CD4-positive, alpha-beta memory T cell (primary cell): ENCODE results near the gene SIAH3. TPM values are rescaled to one million over a fixed set of nuclear protein-coding genes. Genes with fewer than 3 reads are reported as not detected.

Experiments used
- CTCF ChIA-PET: fragments of 350-600 bp; sonication (Branson Sonifier 250); formaldehyde crosslinking; loops from one replicate; lab custom pipeline; 2021; ENCODE audit warnings: inconsistent platforms; ENCODE audit not compliant: partially characterized antibody; lab: Charles Lee
- POLR2A ChIA-PET: fragments of 350-600 bp; sonication (Branson Sonifier 250); formaldehyde crosslinking; loops from one replicate; lab custom pipeline; 2021; ENCODE audit not compliant: partially characterized antibody; lab: Charles Lee
- DNase-seq, 5 donors: peaks; one replicate each; pipeline versions ENCODE4 v3.0.0 to v3.0.0-alpha.2; 2020 to 2022; ENCODE audit warnings: mixed read lengths in 1 of 5
- H3K27ac ChIP-seq: one replicate; pipeline ENCODE4 v1.7.0; 2013; ENCODE audit warnings: low read depth, low read length
- H3K27me3 ChIP-seq: 2 replicates; pipeline ENCODE4 v1.7.0; 2013; ENCODE audit warnings: mild to moderate bottlenecking, low read length, moderate library complexity; ENCODE audit not compliant: insufficient read depth
- H3K36me3 ChIP-seq: 2 replicates; pipeline ENCODE4 v1.7.0; 2013; ENCODE audit warnings: mild to moderate bottlenecking, low read length, moderate library complexity; ENCODE audit not compliant: insufficient read depth
- H3K4me1 ChIP-seq: 2 replicates; pipeline ENCODE4 v1.7.0; 2013; ENCODE audit warnings: mild to moderate bottlenecking, low read length, moderate library complexity; ENCODE audit not compliant: insufficient read depth
- H3K4me3 ChIP-seq, 2 donors: one replicate each; pipeline ENCODE4 v1.7.0; 2013; ENCODE audit warnings: low read length in 2 of 2, mild to moderate bottlenecking in 1 of 2
- H3K9me3 ChIP-seq, 2 donors: one replicate each; pipeline ENCODE4 v1.7.0; 2013; ENCODE audit warnings: low read length in 2 of 2, control low read depth in 1 of 2; ENCODE audit not compliant: control insufficient read depth in 1 of 2
- H3K27ac Mint-ChIP-seq, 7 donors: one replicate each; pipeline ENCODE4 v1.8.0; 2020 to 2021; ENCODE audit warnings: mixed read lengths in 7 of 7, mild to moderate bottlenecking in 6 of 7, inconsistent platforms in 3 of 7, moderate library complexity in 3 of 7
- H3K27me3 Mint-ChIP-seq, 2 donors: one replicate each; pipeline ENCODE4 v1.8.0; 2020 to 2021; ENCODE audit warnings: mixed read lengths in 2 of 2
- H3K36me3 Mint-ChIP-seq, 2 donors: one replicate each; pipeline ENCODE4 v1.8.0; 2020 to 2021; ENCODE audit warnings: mixed read lengths in 2 of 2, inconsistent platforms in 1 of 2, mild to moderate bottlenecking in 1 of 2
- H3K4me1 Mint-ChIP-seq, 4 donors: one replicate each; pipeline ENCODE4 v1.8.0; 2020 to 2021; ENCODE audit warnings: mixed read lengths in 4 of 4, mild to moderate bottlenecking in 1 of 4
- H3K4me3 Mint-ChIP-seq, 8 donors: one replicate each; pipeline ENCODE4 v1.8.0; 2020 to 2021; ENCODE audit warnings: mixed read lengths in 8 of 8, mild to moderate bottlenecking in 7 of 8, moderate library complexity in 6 of 8, inconsistent platforms in 3 of 8
- H3K9me3 Mint-ChIP-seq, 8 donors: one replicate each; pipeline ENCODE4 v1.8.0; 2020 to 2021; ENCODE audit warnings: mixed read lengths in 8 of 8, mild to moderate bottlenecking in 5 of 8, inconsistent platforms in 3 of 8, moderate library complexity in 1 of 8
- intact Hi-C: fragments of 100-400 bp; cut with micrococcal nuclease; formaldehyde crosslinking; loops from one replicate; pipeline ENCODE4 v1.15.1; 2023
- polyA plus RNA-seq, 2 donors: library from polyadenylated mRNA; unstranded; fragments of 300-500 nt; fragmentation: Illumina TruSeq; gene quantifications; one replicate each; pipeline ENCODE4 v1.2.3, GENCODE V29; 2021
- total RNA-seq, 2 experiments: library from RNA; stranded (reverse); gene quantifications; one replicate each; pipeline ENCODE4 v1.2.3, GENCODE V29; 2021

Gene SIAH3
- total and polyA plus RNA-seq, 4 experiments from 2014 or later = 0.13 to 1.9 (median 1.5) TPM; not detected in 1

GRCh38 chr13:45849408-45849807 lies 2.1 kb downstream of the SIAH3 start:
- peak overlapping the region in 2 of 7 donors; percentile 11 to 45 for H3K27ac Mint-ChIP-seq
- Histone ChIP-seq H3K4me3 (no peak overlapping the region), H3K36me3 (no peaks in the 10 kb centered on the region), H3K9me3 (no peaks in the 10 kb centered on the region), H3K4me1 (peaks cover 49% of the 10 kb centered on the region), H3K27me3 (peaks cover 10% of the 10 kb centered on the region), H3K27ac (no peak overlapping the region)
- intact Hi-C loops = no loop called here
- peaks cover 0 to 7% (median 6%) of the 10 kb centered on the region in 8 donors for H3K9me3 Mint-ChIP-seq
- H3K27me3 Mint-ChIP-seq = peaks cover 0 to 21% of the 10 kb centered on the region in 2 donors
- no peaks in the 10 kb centered on the region for H3K36me3 Mint-ChIP-seq
- ChIA-PET CTCF (interaction anchor here (0.6 to 2.3 kb wide), 3 partner anchors 9 to 57 kb away, joined by 3 to 6 read pairs (median 4); no protein-coding TSS in a partner anchor), POLR2A (interaction anchor here (0.6 kb wide), 1 partner anchor 518 kb away, joined by 3 read pairs; no protein-coding TSS in a partner anchor)
- no peak for DNase-seq
- peaks cover 36 to 60% (median 49%) of the 10 kb centered on the region in 4 donors for H3K4me1 Mint-ChIP-seq
- peak overlapping the region in 7 of 8 donors; percentile 3 to 94 (median 46) for H3K4me3 Mint-ChIP-seq

GRCh38 chr13:45847554-45848224 lies 3.9 kb downstream of the SIAH3 start:
- Histone ChIP-seq H3K9me3 (no peaks in the 10 kb centered on the region), H3K27me3 (peaks cover 10% of the 10 kb centered on the region), H3K4me3 (no peak overlapping the region), H3K27ac (no peak overlapping the region), H3K36me3 (no peaks in the 10 kb centered on the region), H3K4me1 (peaks cover 49% of the 10 kb centered on the region)
- Mint-ChIP-seq H3K4me1 (peaks cover 36 to 60% (median 49%) of the 10 kb centered on the region in 4 donors), H3K9me3 (no peaks in the 10 kb centered on the region), H3K27ac (peak overlapping the region; percentile 34 to 90 (median 69)), H3K27me3 (peaks cover 0 to 15% of the 10 kb centered on the region in 2 donors), H3K36me3 (no peaks in the 10 kb centered on the region), H3K4me3 (peak overlapping the region; percentile 46 to 88 (median 77))
- intact Hi-C loops = no loop called here
- DNase-seq = peak; percentile 62 to 75 (median 67)
- ChIA-PET CTCF (interaction anchor here (0.9 to 2.3 kb wide), 4 partner anchors 9 to 224 kb away, joined by 3 to 6 read pairs (median 4); no protein-coding TSS in a partner anchor), POLR2A (interaction anchor here (0.7 to 2.7 kb wide), 6 partner anchors 8 to 325 kb away, joined by 3 to 9 read pairs (median 4); no protein-coding TSS in a partner anchor)

GRCh38 chr13:45846681-45847080 lies 4.9 kb downstream of the SIAH3 start:
- H3K36me3 ChIP-seq = no peaks in the 10 kb centered on the region
- intact Hi-C loops = no loop called here
- H3K27me3 ChIP-seq = peaks cover 10% of the 10 kb centered on the region
- no peak overlapping the region for H3K4me3 ChIP-seq
- Mint-ChIP-seq H3K9me3 (no peaks in the 10 kb centered on the region), H3K36me3 (no peaks in the 10 kb centered on the region), H3K4me3 (no peak overlapping the region), H3K4me1 (peaks cover 35 to 58% (median 48%) of the 10 kb centered on the region in 4 donors), H3K27ac (peak overlapping the region in 1 of 7 donors; percentile 48), H3K27me3 (peaks cover 0 to 12% of the 10 kb centered on the region in 2 donors)
- H3K27ac ChIP-seq = no peak overlapping the region
- H3K4me1 ChIP-seq = peaks cover 49% of the 10 kb centered on the region
- DNase-seq = no peak
- no peaks in the 10 kb centered on the region for H3K9me3 ChIP-seq
- CTCF ChIA-PET = interaction anchor here (0.9 to 1.8 kb wide), 2 partner anchors 10 to 223 kb away, joined by 4 to 5 read pairs; no protein-coding TSS in a partner anchor
- POLR2A ChIA-PET = interaction anchor here (0.7 to 2.7 kb wide), 4 partner anchors 9 to 326 kb away, joined by 3 to 9 read pairs (median 4); no protein-coding TSS in a partner anchor

GRCh38 chr13:45838171-45838745 lies 13.3 kb downstream of the SIAH3 start:
- ChIA-PET POLR2A (no interaction called here), CTCF (no interaction called here)
- intact Hi-C loops = no loop called here
- Mint-ChIP-seq H3K27ac (no peak overlapping the region), H3K4me3 (no peak overlapping the region), H3K27me3 (no peaks in the 10 kb centered on the region), H3K4me1 (no peaks in the 10 kb centered on the region), H3K9me3 (no peaks in the 10 kb centered on the region), H3K36me3 (no peaks in the 10 kb centered on the region)
- DNase-seq = no peak
- no peak overlapping the region for H3K4me3 ChIP-seq
- H3K36me3 ChIP-seq = no peaks in the 10 kb centered on the region
- H3K27me3 ChIP-seq = no peaks in the 10 kb centered on the region
- H3K9me3 ChIP-seq = no peaks in the 10 kb centered on the region
- H3K4me1 ChIP-seq = no peaks in the 10 kb centered on the region
- no peak overlapping the region for H3K27ac ChIP-seq

- H3K9me3 ChIP-seq = no peaks in the 10 kb centered on the region
- no peaks in the 10 kb centered on the region for H3K27me3 ChIP-seq
- H3K4me3 Mint-ChIP-seq = no peak overlapping the region
- no peaks in the 10 kb centered on the region for H3K36me3 Mint-ChIP-seq
- no peaks in the 10 kb centered on the region for H3K4me1 ChIP-seq
- H3K36me3 ChIP-seq = no peaks in the 10 kb centered on the region
- no peak for DNase-seq
- no peak overlapping the region for H3K4me3 ChIP-seq
- ChIA-PET POLR2A (interaction anchor here (0.5 kb wide), 1 partner anchor 9 kb away, joined by 3 read pairs; no protein-coding TSS in a partner anchor), CTCF (no interaction called here)
- no peaks in the 10 kb centered on the region for H3K4me1 Mint-ChIP-seq
- H3K9me3 Mint-ChIP-seq = no peaks in the 10 kb centered on the region
- intact Hi-C loops = no loop called here
- H3K27me3 Mint-ChIP-seq = no peaks in the 10 kb centered on the region
- H3K27ac ChIP-seq = no peak overlapping the region
- H3K27ac Mint-ChIP-seq = no peak overlapping the region
Measured at GRCh38 chr13:45837111-45837510, 14.4 kb downstream of the SIAH3 start.

GRCh38 chr13:45834411-45834994 lies 17.1 kb downstream of the SIAH3 start:
- H3K9me3 Mint-ChIP-seq = no peaks in the 10 kb centered on the region
- no peaks in the 10 kb centered on the region for H3K4me1 Mint-ChIP-seq
- ChIA-PET POLR2A (interaction anchor here (2.4 kb wide), 1 partner anchor 13 kb away, joined by 9 read pairs; no protein-coding TSS in a partner anchor), CTCF (no interaction called here)
- Histone ChIP-seq H3K9me3 (no peaks in the 10 kb centered on the region), H3K27me3 (no peaks in the 10 kb centered on the region), H3K4me3 (no peak overlapping the region), H3K4me1 (no peaks in the 10 kb centered on the region), H3K36me3 (no peaks in the 10 kb centered on the region), H3K27ac (no peak overlapping the region)
- no peak overlapping the region for H3K4me3 Mint-ChIP-seq
- H3K27ac Mint-ChIP-seq = no peak overlapping the region
- no peaks in the 10 kb centered on the region for H3K36me3 Mint-ChIP-seq
- peaks cover 0 to 2% of the 10 kb centered on the region in 2 donors for H3K27me3 Mint-ChIP-seq
- intact Hi-C loops = no loop called here
- no peak for DNase-seq
